ENCODE results near the gene PARVB.

DNA sequence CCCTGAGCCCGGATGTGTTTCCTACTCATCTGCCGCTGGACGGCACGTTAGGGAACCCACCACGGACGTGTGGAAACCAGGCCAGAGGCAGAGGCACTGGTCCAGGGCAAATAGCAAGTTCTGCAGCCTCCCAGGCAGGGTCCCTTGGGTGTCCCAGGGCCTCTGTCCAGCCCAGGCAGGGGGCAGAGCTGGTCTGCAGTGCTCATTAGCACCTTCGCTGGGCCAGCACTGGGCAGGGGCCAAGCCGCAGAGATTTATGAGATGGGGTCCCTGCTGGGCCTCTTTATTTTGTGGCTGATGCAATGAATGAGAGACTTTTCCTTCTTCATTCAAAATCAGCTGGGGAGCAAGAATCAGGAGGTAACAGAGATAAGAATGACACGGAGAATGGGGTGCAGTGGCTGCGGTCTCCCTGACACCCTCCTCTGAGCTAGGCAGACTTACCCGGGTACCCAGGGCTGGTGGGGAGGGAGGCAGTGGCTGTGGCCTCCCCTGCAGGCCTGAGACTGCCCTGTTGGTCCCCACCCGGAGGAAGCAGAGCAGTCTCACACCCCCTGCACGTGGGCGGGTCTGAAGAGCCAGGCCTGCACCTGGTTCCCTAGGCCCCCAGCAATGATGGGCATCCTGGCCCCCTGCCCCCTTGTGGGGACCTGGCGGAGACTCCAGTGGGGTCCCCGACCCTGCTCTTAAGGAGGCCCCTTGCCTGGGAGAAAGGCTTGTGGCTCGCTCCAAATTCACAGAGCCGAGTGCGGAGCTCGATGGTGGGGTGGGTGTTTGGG, 142.6 kb downstream of the PARVB start:
- TF ChIP-seq, protein P1, sequence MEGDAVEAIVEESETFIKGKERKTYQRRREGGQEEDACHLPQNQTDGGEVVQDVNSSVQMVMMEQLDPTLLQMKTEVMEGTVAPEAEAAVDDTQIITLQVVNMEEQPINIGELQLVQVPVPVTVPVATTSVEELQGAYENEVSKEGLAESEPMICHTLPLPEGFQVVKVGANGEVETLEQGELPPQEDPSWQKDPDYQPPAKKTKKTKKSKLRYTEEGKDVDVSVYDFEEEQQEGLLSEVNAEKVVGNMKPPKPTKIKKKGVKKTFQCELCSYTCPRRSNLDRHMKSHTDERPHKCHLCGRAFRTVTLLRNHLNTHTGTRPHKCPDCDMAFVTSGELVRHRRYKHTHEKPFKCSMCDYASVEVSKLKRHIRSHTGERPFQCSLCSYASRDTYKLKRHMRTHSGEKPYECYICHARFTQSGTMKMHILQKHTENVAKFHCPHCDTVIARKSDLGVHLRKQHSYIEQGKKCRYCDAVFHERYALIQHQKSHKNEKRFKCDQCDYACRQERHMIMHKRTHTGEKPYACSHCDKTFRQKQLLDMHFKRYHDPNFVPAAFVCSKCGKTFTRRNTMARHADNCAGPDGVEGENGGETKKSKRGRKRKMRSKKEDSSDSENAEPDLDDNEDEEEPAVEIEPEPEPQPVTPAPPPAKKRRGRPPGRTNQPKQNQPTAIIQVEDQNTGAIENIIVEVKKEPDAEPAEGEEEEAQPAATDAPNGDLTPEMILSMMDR (tag by site-specific recombination; IDR thresholded peaks at IDR 0.05): no peak
- no peak for TF ChIP-seq ZNF785 (tag by site-specific recombination; IDR thresholded peaks at IDR 0.05)
- TF ChIP-seq SALL2 (tag by site-specific recombination; IDR thresholded peaks at IDR 0.05; ENCODE audit: borderline replicate concordance): no peak
- TF ChIP-seq ZBTB1 (tag by site-specific recombination; IDR thresholded peaks at IDR 0.05): no peak
- no peak for TF ChIP-seq ZNF549 (tag by site-specific recombination; IDR thresholded peaks at IDR 0.05)
- TF ChIP-seq, protein P2, sequence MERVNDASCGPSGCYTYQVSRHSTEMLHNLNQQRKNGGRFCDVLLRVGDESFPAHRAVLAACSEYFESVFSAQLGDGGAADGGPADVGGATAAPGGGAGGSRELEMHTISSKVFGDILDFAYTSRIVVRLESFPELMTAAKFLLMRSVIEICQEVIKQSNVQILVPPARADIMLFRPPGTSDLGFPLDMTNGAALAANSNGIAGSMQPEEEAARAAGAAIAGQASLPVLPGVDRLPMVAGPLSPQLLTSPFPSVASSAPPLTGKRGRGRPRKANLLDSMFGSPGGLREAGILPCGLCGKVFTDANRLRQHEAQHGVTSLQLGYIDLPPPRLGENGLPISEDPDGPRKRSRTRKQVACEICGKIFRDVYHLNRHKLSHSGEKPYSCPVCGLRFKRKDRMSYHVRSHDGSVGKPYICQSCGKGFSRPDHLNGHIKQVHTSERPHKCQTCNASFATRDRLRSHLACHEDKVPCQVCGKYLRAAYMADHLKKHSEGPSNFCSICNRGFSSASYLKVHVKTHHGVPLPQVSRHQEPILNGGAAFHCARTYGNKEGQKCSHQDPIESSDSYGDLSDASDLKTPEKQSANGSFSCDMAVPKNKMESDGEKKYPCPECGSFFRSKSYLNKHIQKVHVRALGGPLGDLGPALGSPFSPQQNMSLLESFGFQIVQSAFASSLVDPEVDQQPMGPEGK (tag by site-specific recombination; IDR thresholded peaks at IDR 0.05): no peak
- TF ChIP-seq REST (tag by site-specific recombination; IDR thresholded peaks at IDR 0.05): no peak

All from HEK293 (cell line).